Common myeloid progenitor, CD34-positive (primary cell): ENCODE data around the gene ZNRF3.

Experiments used
- CTCF ChIA-PET: fragments of 350-600 bp; sonication (Branson Sonifier 250); formaldehyde crosslinking; loops from one replicate; lab custom pipeline; 2021; ENCODE audit warnings: antibody characterized with exemption; lab: Charles Lee
- POLR2A ChIA-PET: fragments of 350-600 bp; sonication (Branson Sonifier 250); formaldehyde crosslinking; loops from one replicate; lab custom pipeline; 2021; ENCODE audit warnings: antibody characterized with exemption; lab: Charles Lee
- DNase-seq, 3 donors: peaks; one replicate each; pipeline versions ENCODE4 v3.0.0 to v3.0.0-alpha.2; 2013
- H3K27ac ChIP-seq, 2 experiments: 1 replicate in 1 of 2; 2 replicates in 1 of 2; pipeline ENCODE4 v1.7.0; 2013; ENCODE audit warnings: inconsistent platforms in 2 of 2, low read length in 2 of 2, mild to moderate bottlenecking in 2 of 2, low read depth in 1 of 2, moderate library complexity in 1 of 2; ENCODE audit not compliant: severe bottlenecking in 2 of 2, insufficient read depth in 1 of 2, poor library complexity in 1 of 2
- H3K27me3 ChIP-seq, 5 experiments: replicated peaks in 2 of 5; 1 replicate in 3 of 5; 2 replicates in 2 of 5; pipeline versions ENCODE4 v1.6.1 to v1.7.0; 2013; ENCODE audit warnings: low read length in 4 of 5, mild to moderate bottlenecking in 2 of 5, moderate library complexity in 2 of 5, inconsistent platforms in 1 of 5; ENCODE audit not compliant: insufficient read depth in 5 of 5, control insufficient read depth in 4 of 5
- H3K36me3 ChIP-seq, 4 experiments: 1 replicate in 2 of 4; 2 replicates in 2 of 4; pipeline versions ENCODE4 v1.6.1 to v1.7.0; 2013; ENCODE audit warnings: low read length in 3 of 4, control low read depth in 1 of 4, mild to moderate bottlenecking in 1 of 4; ENCODE audit not compliant: control insufficient read depth in 4 of 4, insufficient read depth in 4 of 4
- H3K4me1 ChIP-seq, 4 experiments: 1 replicate in 3 of 4; 2 replicates in 1 of 4; pipeline versions ENCODE4 v1.6.1 to v1.7.1; 2013; ENCODE audit warnings: low read length in 3 of 4, mild to moderate bottlenecking in 3 of 4, control low read depth in 1 of 4, inconsistent platforms in 1 of 4, moderate library complexity in 1 of 4; ENCODE audit not compliant: control insufficient read depth in 4 of 4, insufficient read depth in 4 of 4; ENCODE audit errors: control extremely low read depth in 1 of 4
- H3K4me3 ChIP-seq, 7 experiments: 1 replicate in 4 of 7; 2 replicates in 3 of 7; pipeline versions ENCODE4 v1.5.1 to v1.7.0; 2013; ENCODE audit warnings: mild to moderate bottlenecking in 7 of 7, low read length in 6 of 7, moderate library complexity in 6 of 7, inconsistent platforms in 2 of 7, low read depth in 2 of 7, control low read depth in 1 of 7; ENCODE audit not compliant: insufficient read depth in 4 of 7, control insufficient read depth in 1 of 7; ENCODE audit errors: extremely low read depth in 1 of 7
- H3K9me3 ChIP-seq, 5 experiments: 1 replicate in 4 of 5; 2 replicates in 1 of 5; pipeline versions ENCODE4 v1.6.1 to v1.7.1; 2013; ENCODE audit warnings: low read length in 4 of 5, mild to moderate bottlenecking in 2 of 5, inconsistent platforms in 1 of 5, low read depth in 1 of 5, moderate library complexity in 1 of 5; ENCODE audit not compliant: control insufficient read depth in 4 of 5, insufficient read depth in 2 of 5; ENCODE audit errors: control extremely low read depth in 1 of 5
- WGBS: methylation state at CpG from one replicate; pipeline ENCODE4 v1.1.5; 2013; ENCODE audit not compliant: insufficient coverage; 5-methylcytosine and 5-hydroxymethylcytosine counted together

The ZNRF3 gene

DNA sequence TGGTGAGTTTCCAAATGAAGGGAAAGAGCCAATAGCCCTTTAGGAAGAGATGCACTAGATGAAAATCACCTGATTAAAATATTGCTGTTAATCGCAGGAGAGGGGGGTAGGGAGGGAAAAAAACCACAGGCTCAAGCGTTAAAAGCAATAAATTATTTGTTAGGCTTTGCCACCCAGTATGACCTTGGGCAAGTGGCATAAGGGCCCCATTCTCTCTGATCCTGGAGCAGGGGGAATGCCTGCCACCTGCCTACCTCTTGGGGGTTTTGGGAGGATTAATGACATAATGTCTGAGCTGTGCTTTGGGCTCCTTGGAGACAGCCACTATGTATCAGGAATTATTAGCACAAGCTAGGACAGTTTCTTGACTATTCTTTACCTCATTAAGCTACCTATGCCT is 80.0 kb downstream of the ZNRF3 start:
- no peak for DNase-seq
- CTCF ChIA-PET: no interaction called here
- Histone ChIP-seq H3K36me3 (no peaks in the 10 kb centered on the region), H3K27ac (no peak overlapping the region), H3K9me3 (peaks cover 0 to 4% (median 0%) of the 10 kb centered on the region in 5 experiments), H3K4me3 (no peak overlapping the region), H3K27me3 (peaks cover 29 to 81% (median 40%) of the 10 kb centered on the region in 5 experiments), H3K4me1 (peaks cover 0 to 5% (median 0%) of the 10 kb centered on the region in 4 experiments)
- no CpG with 5 or more reads among the region's 2 CpGs for WGBS
- POLR2A ChIA-PET: interaction anchor here (0.6 to 1.5 kb wide), 2 partner anchors 9 to 153 kb away, joined by 3 read pairs; no protein-coding TSS in a partner anchor

DNA sequence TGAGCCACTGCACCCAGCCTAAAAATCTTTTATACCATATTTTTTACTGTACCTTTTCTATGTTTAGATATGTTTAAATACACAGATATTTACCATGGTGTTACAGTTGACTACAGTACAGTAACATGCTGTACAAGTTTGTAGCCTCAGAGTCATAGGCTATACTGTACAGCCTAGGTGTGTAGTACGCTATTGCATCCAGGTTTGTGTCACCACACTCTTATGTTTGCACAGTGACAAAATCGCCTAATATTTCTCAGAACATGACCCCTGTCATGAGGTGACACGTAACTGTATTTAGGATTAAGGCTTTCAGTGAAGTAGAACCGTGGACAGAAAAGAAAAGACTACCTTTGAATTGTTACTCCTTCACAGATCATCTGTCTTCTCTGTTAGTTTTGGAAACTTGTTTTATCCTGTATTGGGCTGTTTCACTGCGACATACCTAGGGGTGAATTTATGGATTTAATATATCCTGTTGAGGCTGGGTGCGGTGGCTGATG is 83.8 kb downstream of the ZNRF3 start:
- WGBS: 100% methylated on average over 3 of the region's 6 CpGs
- Histone ChIP-seq H3K27ac (no peak overlapping the region), H3K9me3 (peaks cover 0 to 2% (median 0%) of the 10 kb centered on the region in 5 experiments), H3K27me3 (peaks cover 11 to 43% (median 22%) of the 10 kb centered on the region in 5 experiments), H3K4me1 (no peaks in the 10 kb centered on the region), H3K36me3 (no peaks in the 10 kb centered on the region), H3K4me3 (no peak overlapping the region)
- POLR2A ChIA-PET: no interaction called here
- CTCF ChIA-PET: no interaction called here
- DNase-seq: no peak

DNA sequence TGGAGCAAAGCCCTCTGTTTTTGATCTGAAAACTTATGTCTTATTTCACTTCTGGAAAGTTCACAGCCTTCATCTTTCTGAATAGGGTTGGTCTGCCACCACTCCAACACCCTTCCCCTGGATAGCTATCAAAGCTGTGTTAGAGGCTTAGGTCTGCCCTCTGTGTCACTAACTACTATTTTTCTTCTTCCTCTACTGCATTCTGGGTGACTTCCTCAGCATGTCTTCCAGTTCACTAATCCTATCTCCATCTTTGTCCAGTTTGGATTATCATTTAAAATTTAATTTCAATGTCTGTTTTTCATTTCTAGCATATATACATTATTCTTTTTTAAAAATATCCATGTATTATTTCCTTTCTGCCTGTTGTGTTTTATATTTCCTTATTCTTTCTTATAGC is 84.6 kb downstream of the ZNRF3 start:
- H3K27ac ChIP-seq: no peak overlapping the region
- H3K9me3 ChIP-seq: peaks cover 0 to 2% (median 0%) of the 10 kb centered on the region in 5 experiments
- H3K27me3 ChIP-seq: peaks cover 9 to 35% (median 17%) of the 10 kb centered on the region in 5 experiments
- no peak overlapping the region for H3K4me3 ChIP-seq
- no peak for DNase-seq
- no peaks in the 10 kb centered on the region for H3K4me1 ChIP-seq
- ChIA-PET POLR2A (no interaction called here), CTCF (interaction anchor here (1.5 kb wide), 1 partner anchor 38 kb away, joined by 6 read pairs; no protein-coding TSS in a partner anchor)
- H3K36me3 ChIP-seq: no peaks in the 10 kb centered on the region

DNA sequence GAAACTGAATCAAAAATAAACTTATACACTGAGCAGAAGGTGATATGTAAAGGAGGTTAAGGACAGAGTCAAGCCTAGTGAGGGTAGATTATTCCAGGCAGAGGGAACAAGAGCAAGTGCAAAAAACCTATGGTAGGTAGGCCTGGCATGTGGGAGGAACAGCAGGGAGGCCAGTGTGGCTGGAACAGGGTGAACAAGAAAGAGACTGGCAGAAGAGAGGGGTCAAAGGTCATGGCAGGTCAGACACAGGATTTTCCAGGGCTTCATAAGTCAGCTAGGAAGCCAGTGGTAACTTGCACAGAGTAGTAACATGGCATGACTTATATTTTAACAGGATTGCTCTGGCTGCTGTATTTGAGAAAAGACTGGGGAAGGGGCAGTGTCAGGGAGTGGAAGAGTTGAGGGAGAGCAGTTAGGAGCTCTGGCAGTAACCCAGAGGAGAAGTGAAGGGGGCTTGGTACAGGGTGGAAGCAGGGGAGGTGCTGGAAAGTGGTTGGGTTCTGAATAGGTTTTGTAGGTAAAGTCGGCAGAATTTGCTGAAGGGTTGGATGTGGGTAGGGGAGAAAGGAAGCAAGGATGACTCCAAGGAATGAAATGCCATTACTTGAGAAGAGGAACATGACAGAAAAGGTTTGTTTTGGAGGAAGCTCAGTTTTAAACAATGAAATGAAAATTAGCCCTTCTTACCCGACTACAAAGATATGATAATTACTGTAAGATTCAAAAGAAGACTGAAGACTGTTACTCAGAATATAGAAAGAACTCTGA is 86.2 kb downstream of the ZNRF3 start:
- H3K36me3 ChIP-seq: no peaks in the 10 kb centered on the region
- peaks cover 7 to 19% (median 11%) of the 10 kb centered on the region in 5 experiments for H3K27me3 ChIP-seq
- H3K4me1 ChIP-seq: no peaks in the 10 kb centered on the region
- 100% methylated on average over 1 of the region's 2 CpGs for WGBS
- no peak overlapping the region for H3K27ac ChIP-seq
- no peak overlapping the region for H3K4me3 ChIP-seq
- POLR2A ChIA-PET: no interaction called here
- CTCF ChIA-PET: interaction anchor here (0.7 to 1.2 kb wide), 3 partner anchors 9 to 17 kb away, joined by 3 read pairs; no protein-coding TSS in a partner anchor
- DNase-seq: no peak
- H3K9me3 ChIP-seq: peaks cover 0 to 2% (median 0%) of the 10 kb centered on the region in 5 experiments

DNA sequence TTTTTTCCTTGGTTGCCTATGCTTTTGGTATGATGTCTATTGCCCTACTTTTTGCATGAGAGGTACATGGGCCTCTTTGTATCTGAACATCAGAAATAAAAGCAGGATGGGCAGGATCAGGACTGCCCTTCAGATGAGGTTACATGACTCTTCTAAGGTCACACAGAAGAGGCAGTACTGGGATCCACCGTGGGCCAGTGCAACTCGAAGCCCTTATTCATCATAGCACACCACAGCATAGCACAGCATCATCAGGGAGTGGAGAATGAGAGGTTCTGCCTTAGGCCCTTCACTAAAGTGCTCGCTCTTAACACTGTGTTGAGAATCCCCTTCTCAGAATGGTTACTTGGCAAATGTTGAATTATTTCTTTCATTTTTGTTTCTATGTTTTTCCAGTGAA is 90.0 kb downstream of the ZNRF3 start:
- Histone ChIP-seq H3K4me1 (no peaks in the 10 kb centered on the region), H3K4me3 (no peak overlapping the region), H3K9me3 (no peaks in the 10 kb centered on the region), H3K36me3 (no peaks in the 10 kb centered on the region), H3K27ac (no peak overlapping the region), H3K27me3 (peaks cover 0 to 10% (median 6%) of the 10 kb centered on the region in 5 experiments)
- no peak for DNase-seq
- ChIA-PET CTCF (no interaction called here), POLR2A (no interaction called here)
- WGBS: 100% methylated on average over 1 of the region's 3 CpGs

DNA sequence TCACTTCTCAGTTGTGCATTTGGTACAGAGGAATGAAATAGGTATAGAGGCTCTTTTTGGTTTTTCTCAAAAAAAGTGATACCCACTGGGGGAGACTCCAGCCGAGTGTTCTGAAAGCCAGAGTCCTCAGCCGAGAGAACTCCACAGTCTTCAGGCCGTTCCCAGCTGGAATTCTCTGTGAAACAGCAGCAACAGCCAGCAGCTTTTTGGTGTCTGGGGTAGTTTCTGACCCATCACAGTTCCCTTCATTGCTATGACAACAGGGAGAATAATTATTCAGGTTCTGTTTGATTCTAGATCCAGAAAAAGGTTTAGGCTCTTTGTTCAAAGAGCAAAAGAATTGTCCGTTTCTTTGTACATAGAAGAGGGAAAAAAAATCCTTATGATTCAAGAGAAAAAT is 93.7 kb downstream of the ZNRF3 start:
- H3K27me3 ChIP-seq: peaks cover 0 to 21% (median 10%) of the 10 kb centered on the region in 5 experiments
- H3K4me1 ChIP-seq: no peaks in the 10 kb centered on the region
- H3K36me3 ChIP-seq: no peaks in the 10 kb centered on the region
- CTCF ChIA-PET: interaction anchor here (1.1 kb wide), 1 partner anchor 14 kb away, joined by 3 read pairs; no protein-coding TSS in a partner anchor
- no peak overlapping the region for H3K4me3 ChIP-seq
- DNase-seq: no peak
- H3K9me3 ChIP-seq: no peaks in the 10 kb centered on the region
- 100% methylated on average over 3 of the region's 4 CpGs for WGBS
- no peak overlapping the region for H3K27ac ChIP-seq
- POLR2A ChIA-PET: no interaction called here

DNA sequence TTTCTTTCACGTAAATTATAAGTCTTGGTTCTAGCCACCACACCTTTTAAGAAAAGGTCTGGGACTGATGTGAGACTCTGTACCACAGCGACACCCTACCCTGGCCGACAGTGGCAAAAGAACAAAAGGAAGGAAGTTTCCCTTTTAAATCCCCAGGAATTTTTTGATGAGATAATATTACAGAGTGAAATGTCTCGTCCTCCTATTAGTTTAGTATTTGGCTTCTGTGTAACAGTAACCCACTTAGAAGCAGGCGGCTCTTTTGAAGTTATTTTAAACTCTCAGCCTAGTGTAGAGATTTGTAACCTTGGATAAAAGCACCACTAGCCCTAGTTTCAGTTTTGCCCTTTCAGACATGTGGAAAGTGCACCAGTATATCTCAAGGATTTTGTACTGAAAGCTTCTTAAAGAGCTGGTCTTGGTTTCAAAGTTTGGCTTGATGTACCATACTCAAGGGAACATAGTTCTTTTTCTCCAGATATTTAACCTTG is 94.2 kb downstream of the ZNRF3 start:
- Histone ChIP-seq H3K4me3 (no peak overlapping the region), H3K4me1 (no peaks in the 10 kb centered on the region), H3K9me3 (no peaks in the 10 kb centered on the region), H3K27ac (no peak overlapping the region), H3K36me3 (no peaks in the 10 kb centered on the region), H3K27me3 (peaks cover 0 to 21% (median 9%) of the 10 kb centered on the region in 5 experiments)
- POLR2A ChIA-PET: no interaction called here
- CTCF ChIA-PET: interaction anchor here (1.1 kb wide), 1 partner anchor 14 kb away, joined by 3 read pairs; no protein-coding TSS in a partner anchor
- WGBS: 100% methylated on average over 1 of the region's 5 CpGs
- no peak for DNase-seq
